NCI-H2196 (cell line): ENCODE measurements around the gene C17orf67.
A peak's percentile ranks its signal among the peaks of the same experiment; 100 is the strongest.

Experiments
- DNase-seq: peaks from one replicate; lab custom pipeline; 2025; ENCODE audit not compliant: unreplicated experiment; lab: John Stamatoyannopoulos, UW

C17orf67 gene

GRCh38 chr17:56833809-56834379 is at the start of gene C17orf67, which contains the start of gene DGKE:
TSS of gene C17orf67 (minus strand) at chr17:56833920. CDS start at chr17:56815810, 18,110 bp downstream.
TSS of gene DGKE (plus strand) at chr17:56834151. CDS start at chr17:56834796, 645 bp downstream.
- peak; percentile 95 for DNase-seq

GRCh38 chr17:56881685-56882295 is 48.1 kb upstream of the C17orf67 start:
- no peak for DNase-seq

GRCh38 chr17:56880571-56880970 is 46.9 kb upstream of the C17orf67 start:
- DNase-seq: no peak

- DNase-seq: no peak
Measured at GRCh38 chr17:56880133-56880532, 46.4 kb upstream of the C17orf67 start.

GRCh38 chr17:56879280-56879679 is 45.6 kb upstream of the C17orf67 start:
- no peak for DNase-seq

- DNase-seq: no peak
Measured at GRCh38 chr17:56876766-56877179, 43.1 kb upstream of the C17orf67 start.

GRCh38 chr17:56870081-56870651 is 36.4 kb upstream of the C17orf67 start:
- DNase-seq: no peak

GRCh38 chr17:56868716-56869115 is 35.0 kb upstream of the C17orf67 start:
- no peak for DNase-seq

- DNase-seq: peak; percentile 44
Measured at GRCh38 chr17:56867948-56868376, 34.2 kb upstream of the C17orf67 start.

GRCh38 chr17:56866496-56866895 is 32.8 kb upstream of the C17orf67 start:
- no peak for DNase-seq

GRCh38 chr17:56866076-56866475 is 32.4 kb upstream of the C17orf67 start:
- DNase-seq: no peak

GRCh38 chr17:56863974-56864373 is 30.3 kb upstream of the C17orf67 start:
- no peak for DNase-seq

GRCh38 chr17:56861899-56862298 is 28.2 kb upstream of the C17orf67 start:
- no peak for DNase-seq

- DNase-seq: no peak
Measured at GRCh38 chr17:56851008-56851407, 17.3 kb upstream of the C17orf67 start.

- DNase-seq: no peak
Measured at GRCh38 chr17:56850591-56850990, 16.9 kb upstream of the C17orf67 start.

GRCh38 chr17:56849131-56849530 is 15.4 kb upstream of the C17orf67 start:
- DNase-seq: no peak

GRCh38 chr17:56847106-56847505 is 13.4 kb upstream of the C17orf67 start:
- no peak for DNase-seq

- no peak for DNase-seq
Measured at GRCh38 chr17:56845934-56846333, 12.2 kb upstream of the C17orf67 start.

GRCh38 chr17:56842577-56842976 is 8.9 kb upstream of the C17orf67 start:
- DNase-seq: no peak

- DNase-seq: no peak
Measured at GRCh38 chr17:56838687-56839086, 5.0 kb upstream of the C17orf67 start.

GRCh38 chr17:56835264-56835585 is 1.5 kb upstream of the C17orf67 start:
- DNase-seq: no peak

GRCh38 chr17:56834380-56835263 is 902 bp upstream of the C17orf67 start:
- peak; percentile 45 for DNase-seq
